Measurements from ENCODE around the gene SDC4. TPM values are rescaled to one million over a fixed set of nuclear protein-coding genes. Genes with fewer than 3 reads are reported as not detected.
A peak's percentile ranks its signal among the peaks of the same experiment; 100 is the strongest.

Gene SDC4
- total RNA-seq, 1 experiment from 2014 or later, result 242 TPM

DNA sequence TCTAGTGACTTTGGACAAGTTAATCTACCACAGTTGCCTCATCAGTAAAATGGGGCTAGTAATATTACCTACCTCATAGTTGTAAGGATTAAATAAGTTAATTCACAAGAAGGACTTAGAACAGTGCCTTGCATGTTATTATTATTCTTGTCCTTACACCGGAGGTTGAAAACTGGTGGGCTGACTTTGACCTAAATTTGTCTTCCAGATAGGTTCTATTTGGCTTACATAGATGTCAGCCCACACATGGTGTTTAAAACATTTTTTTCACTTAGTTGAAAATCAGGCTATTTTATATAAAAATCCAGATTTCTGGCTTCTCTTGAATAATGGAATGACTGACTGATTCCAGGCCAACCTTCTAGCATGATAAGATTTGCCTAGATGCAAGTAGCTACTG, 18.0 kb upstream of the SDC4 start:
- peaks cover 14% of the 10 kb centered on the region for H3K4me1 ChIP-seq
- H3K9me3 ChIP-seq, result no peaks in the 10 kb centered on the region
- TF ChIP-seq CTCF (IDR thresholded peaks at IDR 0.05; ENCODE audit: insufficient read depth in 1 of 2, low read depth in 1 of 2, low read length in 1 of 2, severe bottlenecking in 1 of 2, unreplicated experiment in 1 of 2), result no peak
- Mint-ChIP-seq H3K4me3 (ENCODE audit: unreplicated experiment) (no peak overlapping the region), H3K27me3 (ENCODE audit: insufficient read depth, unreplicated experiment) (no peaks in the 10 kb centered on the region), H3K9me3 (ENCODE audit: unreplicated experiment) (no peaks in the 10 kb centered on the region), H3K4me1 (ENCODE audit: low read depth, unreplicated experiment) (peaks cover 15% of the 10 kb centered on the region), H3K36me3 (ENCODE audit: insufficient read depth, unreplicated experiment) (peaks cover 39% of the 10 kb centered on the region), H3K27ac (ENCODE audit: unreplicated experiment) (no peak overlapping the region)
- CTCF ChIA-PET, result interaction anchor here (1.3 to 8.0 kb wide), 2 partner anchors 8 to 43 kb away, joined by 4 to 134 read pairs; no protein-coding TSS in a partner anchor
- no TSS peak for BruUV-seq (replicated peaks)
- intact Hi-C loops (cut with micrococcal nuclease; ENCODE audit: unreplicated experiment), result no loop called here
- POLR2A ChIA-PET, result interaction anchor here (10.3 kb wide), 1 partner anchor 22 kb away, joined by 229 read pairs; the partner anchor contains the start of gene SDC4
- DNase-seq, result no peak
- no peaks in the 10 kb centered on the region for H3K27me3 ChIP-seq (replicated peaks; ENCODE audit: control insufficient read depth, insufficient read depth, low read length)
- peaks cover 4% of the 10 kb centered on the region for H3K36me3 ChIP-seq (ENCODE audit: control insufficient read depth, insufficient read depth, low read length)
- H3K4me3 ChIP-seq (ENCODE audit: low read depth, low read length), result no peak overlapping the region

- peaks cover 42% of the 10 kb centered on the region for H3K36me3 Mint-ChIP-seq (ENCODE audit: insufficient read depth, unreplicated experiment)
- H3K9me3 Mint-ChIP-seq (ENCODE audit: unreplicated experiment), result no peaks in the 10 kb centered on the region
- Histone ChIP-seq H3K4me1 (peaks cover 21% of the 10 kb centered on the region), H3K36me3 (ENCODE audit: control insufficient read depth, insufficient read depth, low read length) (peaks cover 4% of the 10 kb centered on the region), H3K4me3 (ENCODE audit: low read depth, low read length) (no peak overlapping the region), H3K9me3 (no peaks in the 10 kb centered on the region), H3K27me3 (replicated peaks; ENCODE audit: control insufficient read depth, insufficient read depth, low read length) (no peaks in the 10 kb centered on the region)
- POLR2A ChIA-PET, result interaction anchor here (10.3 kb wide), 1 partner anchor 21 kb away, joined by 229 read pairs; the partner anchor contains the start of gene SDC4
- no peak for TF ChIP-seq CTCF (IDR thresholded peaks at IDR 0.05; ENCODE audit: insufficient read depth in 1 of 2, low read depth in 1 of 2, low read length in 1 of 2, severe bottlenecking in 1 of 2, unreplicated experiment in 1 of 2)
- H3K4me3 Mint-ChIP-seq (ENCODE audit: unreplicated experiment), result no peak overlapping the region
- no peak overlapping the region for H3K27ac Mint-ChIP-seq (ENCODE audit: unreplicated experiment)
- intact Hi-C loops (cut with micrococcal nuclease; ENCODE audit: unreplicated experiment), result no loop called here
- peak in 1 of 2 experiments; percentile 32 for DNase-seq
- BruUV-seq (replicated peaks), result no TSS peak
- CTCF ChIA-PET, result interaction anchor here (0.9 to 8.0 kb wide), 3 partner anchors 8 to 71 kb away, joined by 4 to 134 read pairs (median 4); no protein-coding TSS in a partner anchor
- peaks cover 21% of the 10 kb centered on the region for H3K4me1 Mint-ChIP-seq (ENCODE audit: low read depth, unreplicated experiment)
- no peaks in the 10 kb centered on the region for H3K27me3 Mint-ChIP-seq (ENCODE audit: insufficient read depth, unreplicated experiment)
Measured at GRCh38 chr20:45365444-45365970, 17.3 kb upstream of the SDC4 start.

DNA sequence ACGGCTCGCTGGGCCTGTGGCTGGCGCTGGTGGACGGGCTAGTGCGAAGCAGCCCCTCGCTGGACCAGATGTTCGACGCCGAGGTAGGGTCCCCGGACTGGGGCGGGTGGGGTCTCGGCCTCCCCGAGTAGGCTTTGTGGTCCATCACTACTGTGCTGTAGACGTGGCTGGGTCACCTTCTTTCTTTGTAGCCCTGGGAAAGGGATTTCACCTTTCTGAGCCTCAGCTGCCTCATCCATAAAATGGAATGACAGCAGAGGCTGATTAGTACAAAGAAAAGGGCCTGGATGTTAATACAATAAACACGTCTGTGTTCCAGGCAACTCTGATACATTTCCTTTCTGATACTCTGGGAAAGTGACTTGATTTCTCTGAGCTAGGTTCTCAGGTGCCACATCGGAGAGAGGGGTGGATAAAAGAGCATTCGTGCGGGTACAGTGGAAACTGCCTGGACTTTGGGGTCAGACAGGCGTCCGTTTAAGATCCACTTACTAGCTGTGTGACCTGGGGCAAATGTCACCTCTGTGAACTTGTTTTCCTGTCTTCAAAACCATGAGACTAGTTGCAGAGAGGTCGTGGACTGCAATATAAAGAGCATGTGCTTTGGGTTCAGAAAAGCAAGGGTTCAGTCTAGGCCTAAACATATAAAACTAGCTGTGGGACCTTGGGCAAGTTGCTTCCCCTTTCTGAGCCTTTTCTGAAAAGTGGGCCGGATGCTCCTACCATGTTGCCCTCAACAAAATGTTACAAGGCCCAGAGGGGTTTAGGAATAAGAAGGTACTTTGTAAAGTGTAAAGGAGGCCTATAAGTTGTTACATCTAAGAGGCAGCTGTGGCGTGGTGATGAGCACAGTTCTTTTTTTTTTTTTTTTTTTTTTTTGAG, 15.6 kb upstream of the SDC4 start:
- peak in 1 of 2 experiments; percentile 34 for DNase-seq
- TSS peak; percentile 30 for BruUV-seq (replicated peaks)
- peaks cover 37% of the 10 kb centered on the region for H3K4me1 Mint-ChIP-seq (ENCODE audit: low read depth, unreplicated experiment)
- peaks cover 4% of the 10 kb centered on the region for H3K36me3 ChIP-seq (ENCODE audit: control insufficient read depth, insufficient read depth, low read length)
- no peaks in the 10 kb centered on the region for H3K9me3 Mint-ChIP-seq (ENCODE audit: unreplicated experiment)
- H3K27ac Mint-ChIP-seq (ENCODE audit: unreplicated experiment), result peak overlapping the region; percentile 91
- H3K27me3 ChIP-seq (replicated peaks; ENCODE audit: control insufficient read depth, insufficient read depth, low read length), result no peaks in the 10 kb centered on the region
- POLR2A ChIA-PET, result interaction anchor here (0.5 to 10.3 kb wide), 14 partner anchors 9 to 508 kb away, joined by 3 to 229 read pairs (median 3); partner anchors contain the start of genes PIGT and SDC4
- H3K27me3 Mint-ChIP-seq (ENCODE audit: insufficient read depth, unreplicated experiment), result no peaks in the 10 kb centered on the region
- H3K36me3 Mint-ChIP-seq (ENCODE audit: insufficient read depth, unreplicated experiment), result peaks cover 42% of the 10 kb centered on the region
- H3K9me3 ChIP-seq, result no peaks in the 10 kb centered on the region
- intact Hi-C loops (cut with micrococcal nuclease; ENCODE audit: unreplicated experiment), result loop anchor here (1.0 kb wide), 5 partner anchors 21 to 407 kb away; partner anchors contain the start of gene PIGT
- CTCF ChIA-PET, result interaction anchor here (0.6 to 8.0 kb wide), 31 partner anchors 7 to 578 kb away, joined by 3 to 134 read pairs (median 7); partner anchors contain the start of genes PIGT and SDC4
- no peak for TF ChIP-seq CTCF (IDR thresholded peaks at IDR 0.05; ENCODE audit: insufficient read depth in 1 of 2, low read depth in 1 of 2, low read length in 1 of 2, severe bottlenecking in 1 of 2, unreplicated experiment in 1 of 2)
- H3K4me3 Mint-ChIP-seq (ENCODE audit: unreplicated experiment), result peak overlapping the region; percentile 87
- H3K4me1 ChIP-seq, result peaks cover 38% of the 10 kb centered on the region
- H3K4me3 ChIP-seq (ENCODE audit: low read depth, low read length), result peak overlapping the region; percentile 93

Measured in Caco-2 (cell line).